ENCODE data around the gene TSTD2.

- TF ChIP-seq CTCF (IDR thresholded peaks at IDR 0.05; ENCODE audit: low read depth, low read length, poor library complexity, severe bottlenecking): no peak
- TF ChIP-seq EZH2phosphoT487 (IDR thresholded peaks at IDR 0.05; ENCODE audit: borderline replicate concordance, low read length): no peak
These were observed 62.3 kb downstream of the TSTD2 start for GRCh38 chr9:97570899-97571298.
